ENCODE data around the gene ACTG2.

Gene ACTG2

DNA sequence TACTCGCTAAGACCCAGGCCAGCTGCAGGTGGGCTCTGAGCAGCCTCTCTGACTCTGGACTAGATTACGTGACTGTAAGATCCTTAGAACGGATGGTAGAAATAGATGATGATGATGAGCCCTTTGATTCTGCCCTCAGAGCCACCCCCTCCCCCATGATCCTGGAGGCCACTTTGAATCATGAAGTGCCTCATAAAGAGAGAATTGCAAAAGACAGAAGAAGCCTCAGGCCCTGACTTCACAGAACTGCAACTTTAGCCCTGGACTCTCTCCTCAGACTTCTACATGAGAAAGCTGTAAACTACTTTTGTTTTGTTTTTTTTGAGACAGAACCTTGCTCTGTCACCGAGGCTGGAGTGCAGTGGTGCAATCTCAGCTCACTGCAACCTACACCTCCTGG, 76.5 kb downstream of the ACTG2 start:
- TF ChIP-seq, protein P1, sequence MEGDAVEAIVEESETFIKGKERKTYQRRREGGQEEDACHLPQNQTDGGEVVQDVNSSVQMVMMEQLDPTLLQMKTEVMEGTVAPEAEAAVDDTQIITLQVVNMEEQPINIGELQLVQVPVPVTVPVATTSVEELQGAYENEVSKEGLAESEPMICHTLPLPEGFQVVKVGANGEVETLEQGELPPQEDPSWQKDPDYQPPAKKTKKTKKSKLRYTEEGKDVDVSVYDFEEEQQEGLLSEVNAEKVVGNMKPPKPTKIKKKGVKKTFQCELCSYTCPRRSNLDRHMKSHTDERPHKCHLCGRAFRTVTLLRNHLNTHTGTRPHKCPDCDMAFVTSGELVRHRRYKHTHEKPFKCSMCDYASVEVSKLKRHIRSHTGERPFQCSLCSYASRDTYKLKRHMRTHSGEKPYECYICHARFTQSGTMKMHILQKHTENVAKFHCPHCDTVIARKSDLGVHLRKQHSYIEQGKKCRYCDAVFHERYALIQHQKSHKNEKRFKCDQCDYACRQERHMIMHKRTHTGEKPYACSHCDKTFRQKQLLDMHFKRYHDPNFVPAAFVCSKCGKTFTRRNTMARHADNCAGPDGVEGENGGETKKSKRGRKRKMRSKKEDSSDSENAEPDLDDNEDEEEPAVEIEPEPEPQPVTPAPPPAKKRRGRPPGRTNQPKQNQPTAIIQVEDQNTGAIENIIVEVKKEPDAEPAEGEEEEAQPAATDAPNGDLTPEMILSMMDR (IDR thresholded peaks at IDR 0.05): no peak
- peak overlapping the region; percentile 85 for H3K27ac ChIP-seq
- H3K4me3 ChIP-seq (ENCODE audit: low read depth in 1 of 2, low read length in 1 of 2): peak overlapping the region; percentile 35 to 44

More for the DNA sequence above, 76.5 kb downstream of the ACTG2 start:
- H3K9me3 ChIP-seq: no peaks in the 10 kb centered on the region
- no peaks in the 10 kb centered on the region for H3K27me3 ChIP-seq
- H3K4me1 ChIP-seq (ENCODE audit: control insufficient read depth in 1 of 2, insufficient read depth in 1 of 2, low read depth in 1 of 2, low read length in 1 of 2): peaks cover 63 to 66% of the 10 kb centered on the region in 2 experiments
- no peaks in the 10 kb centered on the region for H3K36me3 ChIP-seq

Data from neutrophil (primary cell).